Keratinocyte (primary cell): Measurements from ENCODE around the gene HOXC9. TPM values are rescaled to one million over a fixed set of nuclear protein-coding genes. Genes with fewer than 3 reads are reported as not detected.

Experiments
- DNase-seq: peaks from one replicate; pipeline ENCODE4 v3.0.0-alpha.2; 2011; ENCODE audit warnings: low read depth, missing footprints, low spot score
- FAIRE-seq: peaks from 2 replicates; lab custom pipeline; 2011; peaks lifted over from hg19 to GRCh38; lab: Jason Lieb, UNC
- H2AFZ ChIP-seq: 2 replicates; pipeline ENCODE4 v1.6.0; 2012; ENCODE audit warnings: low read length, control low read depth, inconsistent platforms; ENCODE audit not compliant: control insufficient read depth
- H3K27ac ChIP-seq: 2 replicates; pipeline ENCODE4 v1.5.1; 2011; ENCODE audit warnings: low read length; ENCODE audit not compliant: control insufficient read depth, insufficient read depth
- H3K27me3 ChIP-seq: 3 replicates; pipeline ENCODE4 v1.6.0; 2011; ENCODE audit warnings: low read length; ENCODE audit not compliant: control insufficient read depth, insufficient read depth; ENCODE audit errors: extremely low read depth
- H3K36me3 ChIP-seq, 2 experiments: 2 replicates in 1 of 2; 3 replicates in 1 of 2; pipeline ENCODE4 v1.5.1; 2011; ENCODE audit warnings: low read length in 2 of 2, mild to moderate bottlenecking in 1 of 2; ENCODE audit not compliant: control insufficient read depth in 2 of 2, insufficient read depth in 2 of 2; ENCODE audit errors: extremely low read depth in 1 of 2
- H3K4me1 ChIP-seq: 3 replicates; pipeline ENCODE4 v1.5.1; 2011; ENCODE audit warnings: low read length; ENCODE audit not compliant: control insufficient read depth, insufficient read depth; ENCODE audit errors: extremely low read depth
- H3K4me2 ChIP-seq: 3 replicates; pipeline ENCODE4 v1.6.0; 2011; ENCODE audit warnings: low read depth, low read length; ENCODE audit not compliant: control insufficient read depth, insufficient read depth; ENCODE audit errors: extremely low read depth
- H3K4me3 ChIP-seq, 3 experiments: fragments of 200-600 bp in 1 of 3; sonication (generic) in 1 of 3; 2 replicates in 2 of 3; 3 replicates in 1 of 3; pipeline ENCODE4 v1.5.1; 2011 to 2016; ENCODE audit warnings: low read length in 3 of 3, mild to moderate bottlenecking in 3 of 3, control low read depth in 2 of 3, inconsistent platforms in 1 of 3, low read depth in 1 of 3, mixed read lengths in 1 of 3, mixed run types in 1 of 3, moderate library complexity in 1 of 3; ENCODE audit not compliant: control insufficient read depth in 2 of 3, insufficient read depth in 2 of 3; ENCODE audit errors: extremely low read depth in 1 of 3
- H3K79me2 ChIP-seq: 2 replicates; pipeline ENCODE4 v1.6.0; 2012; ENCODE audit warnings: low read length; ENCODE audit not compliant: control insufficient read depth, insufficient read depth
- H3K9ac ChIP-seq: 3 replicates; pipeline ENCODE4 v1.6.0; 2011; ENCODE audit warnings: low read length; ENCODE audit not compliant: control insufficient read depth, insufficient read depth; ENCODE audit errors: extremely low read depth
- H3K9me1 ChIP-seq: 3 replicates; pipeline ENCODE4 v1.6.0; 2011; ENCODE audit warnings: low read length; ENCODE audit not compliant: control insufficient read depth, insufficient read depth; ENCODE audit errors: extremely low read depth
- H3K9me3 ChIP-seq: 2 replicates; pipeline ENCODE4 v1.5.1; 2012; ENCODE audit warnings: low read depth, low read length; ENCODE audit not compliant: control insufficient read depth
- H4K20me1 ChIP-seq: 3 replicates; pipeline ENCODE4 v1.6.0; 2011; ENCODE audit warnings: low read length; ENCODE audit not compliant: control insufficient read depth, insufficient read depth; ENCODE audit errors: extremely low read depth
- CTCF ChIP-seq, 3 experiments: IDR thresholded peaks in 1 of 3; conservative IDR thresholded peaks in 1 of 3; optimal IDR thresholded peaks in 1 of 3; 2 replicates in 2 of 3; 3 replicates in 1 of 3; pipeline versions ENCODE3 to v1.5.1; 2011; ENCODE audit warnings: low read length in 3 of 3, mild to moderate bottlenecking in 3 of 3, moderate library complexity in 2 of 3, control low read depth in 1 of 3, inconsistent platforms in 1 of 3; ENCODE audit not compliant: insufficient read depth in 2 of 3; ENCODE audit errors: extremely low read depth in 1 of 3
- EZH2 ChIP-seq: IDR thresholded peaks from one replicate; pipeline ENCODE4 v1.6.1; 2012; ENCODE audit warnings: inconsistent platforms, mild to moderate bottlenecking, low read length, moderate library complexity
- dilution Hi-C: fragments of 300-500 bp; cut with MboI; formaldehyde crosslinking; loops from one replicate; pipeline ENCODE4 v1.7.0; 2020; ENCODE audit warnings: low sequenced_read_pairs; ENCODE audit not compliant: extremely low pct_ligation_motif_present
- polyA plus RNA-seq, 5 experiments: library from polyadenylated mRNA; depleted of rRNA in 3 of 5; stranded (reverse) in 3 of 5; stranded (forward) in 1 of 5; unstranded in 1 of 5; fragments of >200 nt; gene quantifications; 1 replicate in 1 of 5; 2 replicates in 3 of 5; 3 replicates in 1 of 5; pipeline versions ENCODE4 v1.2.1 to v1.2.3, GENCODE V29; 2011 to 2012; ENCODE audit warnings: missing spikeins in 2 of 5, low read depth in 1 of 5, low replicate concordance in 1 of 5

The HOXC9 gene
- polyA plus RNA-seq, 1 donor (not counting 4 experiments of a cell fraction or from before 2014, with no cell fraction given) = 1.8 TPM

DNA sequence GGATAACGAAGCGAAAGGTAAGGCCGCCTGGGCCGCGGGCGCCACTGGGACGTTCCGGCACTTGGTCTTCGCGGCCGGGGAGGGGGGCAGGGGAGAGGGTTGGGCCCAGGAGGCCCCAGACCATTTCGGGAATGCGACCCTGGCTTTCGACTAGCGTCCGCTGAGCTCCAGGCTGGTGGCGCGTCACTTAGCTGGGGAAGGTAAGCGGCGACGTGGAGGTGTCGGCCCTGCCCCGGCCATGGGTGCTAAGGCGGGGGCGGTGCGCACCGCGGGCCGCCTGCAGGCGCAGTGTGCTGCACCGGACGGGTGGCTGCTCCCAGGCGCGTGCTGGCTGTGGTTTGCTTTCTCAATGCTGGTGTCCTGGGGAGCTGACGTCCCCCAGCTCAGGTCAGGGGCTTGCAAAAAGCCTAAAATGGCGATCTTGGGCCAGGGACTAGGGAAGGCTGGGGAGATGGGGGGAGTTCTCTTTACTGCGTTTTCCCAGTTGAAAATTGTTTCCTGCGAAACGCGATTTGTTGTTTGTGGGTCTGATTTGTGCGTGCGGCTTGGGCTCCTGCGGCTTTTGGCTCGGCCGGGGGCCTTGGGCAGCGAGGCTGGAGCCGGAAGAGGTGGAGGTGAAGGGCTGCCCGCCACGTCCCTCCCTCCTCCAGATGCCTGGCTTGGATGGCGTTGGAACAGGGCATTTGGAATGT, 13.8 kb upstream of the HOXC9 start:
- H3K4me1 ChIP-seq = peaks cover 33% of the 10 kb centered on the region
- dilution Hi-C loops = no loop called here
- H4K20me1 ChIP-seq = no peaks in the 10 kb centered on the region

GRCh38 chr12:53986686-53987483, 13.1 kb upstream of the HOXC9 start:
- Histone ChIP-seq H4K20me1 (no peaks in the 10 kb centered on the region), H2AFZ (no peak overlapping the region), H3K36me3 (peaks cover 0 to 2% of the 10 kb centered on the region in 2 experiments), H3K4me3 (peak overlapping the region; percentile 73 to 91 (median 90)), H3K27me3 (no peaks in the 10 kb centered on the region), H3K4me2 (peak overlapping the region; percentile 94), H3K9me1 (no peaks in the 10 kb centered on the region), H3K9ac (peak overlapping the region; percentile 90), H3K79me2 (peaks cover 78% of the 10 kb centered on the region), H3K9me3 (no peaks in the 10 kb centered on the region), H3K4me1 (peaks cover 33% of the 10 kb centered on the region), H3K27ac (peak overlapping the region; percentile 83)
- TF ChIP-seq CTCF (optimal IDR thresholded peaks at IDR 0.05 in 1 of 3, IDR thresholded peaks at IDR 0.05 in 1 of 3, conservative IDR thresholded peaks at IDR 0.05 in 1 of 3; ENCODE audit: extremely low read depth in 1 of 3, insufficient read depth in 2 of 3, low read length in 3 of 3) (no peak), EZH2 (no peak)
- FAIRE-seq (peak; percentile 13), DNase-seq (no peak)
- dilution Hi-C loops = no loop called here

More for the DNA sequence above, 13.8 kb upstream of the HOXC9 start:
- peak overlapping the region; percentile 73 to 91 (median 90) for H3K4me3 ChIP-seq
- H3K36me3 ChIP-seq = peaks cover 0 to 2% of the 10 kb centered on the region in 2 experiments
- peak overlapping the region; percentile 61 for H2AFZ ChIP-seq
- FAIRE-seq (no peak), DNase-seq (no peak)
- TF ChIP-seq EZH2 (no peak), CTCF (optimal IDR thresholded peaks at IDR 0.05 in 1 of 3, IDR thresholded peaks at IDR 0.05 in 1 of 3, conservative IDR thresholded peaks at IDR 0.05 in 1 of 3; ENCODE audit: extremely low read depth in 1 of 3, insufficient read depth in 2 of 3, low read length in 3 of 3) (no peak)
- H3K79me2 ChIP-seq = peaks cover 72% of the 10 kb centered on the region
- peak overlapping the region; percentile 94 for H3K4me2 ChIP-seq
- peak overlapping the region; percentile 83 for H3K27ac ChIP-seq
- H3K27me3 ChIP-seq = no peaks in the 10 kb centered on the region
- peak overlapping the region; percentile 90 for H3K9ac ChIP-seq
- H3K9me1 ChIP-seq = no peaks in the 10 kb centered on the region
- no peaks in the 10 kb centered on the region for H3K9me3 ChIP-seq
